ENCODE results near the gene ENHO.
A peak's percentile ranks its signal among the peaks of the same experiment; 100 is the strongest.

ENHO gene

DNA sequence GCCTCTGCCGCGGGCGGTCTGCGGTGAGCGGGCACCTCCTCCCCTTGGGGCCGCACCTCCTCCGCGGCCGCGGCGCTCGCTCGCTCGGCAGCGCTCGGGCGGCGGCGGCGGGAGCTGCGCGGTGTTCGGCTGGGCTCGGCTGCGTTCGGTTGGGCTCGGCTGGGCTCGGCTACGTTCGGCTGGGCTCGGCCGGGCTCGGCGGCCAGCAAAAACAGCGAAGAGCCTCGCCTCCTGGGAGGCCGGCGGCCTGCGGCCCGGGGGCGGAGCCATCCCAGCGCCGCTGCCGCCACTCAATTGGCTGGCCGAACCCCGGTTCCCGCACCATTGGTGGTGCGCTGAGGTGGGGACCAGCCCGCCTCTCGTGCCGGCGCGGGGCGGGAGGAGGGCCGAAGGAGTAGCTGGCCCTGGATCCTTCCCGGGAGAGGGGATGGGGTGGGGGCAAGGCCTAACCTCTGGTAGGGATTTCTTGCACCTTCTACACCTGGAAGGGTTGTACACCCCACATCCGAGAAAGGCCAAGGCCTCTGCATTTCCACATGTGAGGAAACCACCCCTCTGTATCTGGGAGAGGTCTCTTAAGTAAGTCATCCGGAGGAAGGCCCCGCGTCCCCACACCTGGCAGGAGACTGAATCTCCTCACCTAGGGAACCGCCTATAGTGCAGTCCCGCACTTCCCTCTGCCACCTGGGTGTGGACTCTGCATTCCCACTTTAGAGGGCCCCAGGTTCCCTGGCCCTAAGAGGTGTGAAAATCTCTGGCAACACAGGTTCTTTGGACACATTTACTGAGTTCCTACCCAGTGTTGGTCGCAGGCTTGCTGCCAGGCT lies at the start of gene ENHO:
Gene ENHO, minus strand, starts transcription at position 20 of the 827 bp plus-strand sequence. CDS start 1,295 bp downstream, outside the sequence.
- Histone ChIP-seq H3K9me2 (replicated peaks; ENCODE audit: insufficient read depth, low read length) (no peaks in the 10 kb centered on the region), H3K27ac (ENCODE audit: low read depth, low read length) (no peak within 1 kb of the TSS), H3K79me2 (ENCODE audit: insufficient read depth, low read length) (no peaks in the 10 kb centered on the region), H2AFZ (ENCODE audit: low read depth, low read length, severe bottlenecking) (peak within 1 kb of the TSS; percentile 87), H3K36me3 (ENCODE audit: low read length) (no peaks in the 10 kb centered on the region), H3K27me3 (ENCODE audit: low read length) (no peaks in the 10 kb centered on the region), H3K9me3 (ENCODE audit: insufficient read depth, low read length) (no peaks in the 10 kb centered on the region), H3K9ac (ENCODE audit: low read length) (peak within 1 kb of the TSS; percentile 58), H3F3A (ENCODE audit: insufficient read depth) (no peaks in the 10 kb centered on the region), H4K20me1 (ENCODE audit: low read depth, low read length) (no peaks in the 10 kb centered on the region), H3K4me3 (ENCODE audit: insufficient read depth, low read length, poor library complexity, severe bottlenecking) (peak within 1 kb of the TSS; percentile 39), H3K4me2 (ENCODE audit: low read depth, low read length, poor library complexity, severe bottlenecking) (peak within 1 kb of the TSS; percentile 58)
- TF ChIP-seq EZH2phosphoT487 (conservative IDR thresholded peaks at IDR 0.05; ENCODE audit: low read length), result no peak
- TF ChIP-seq, protein P1, sequence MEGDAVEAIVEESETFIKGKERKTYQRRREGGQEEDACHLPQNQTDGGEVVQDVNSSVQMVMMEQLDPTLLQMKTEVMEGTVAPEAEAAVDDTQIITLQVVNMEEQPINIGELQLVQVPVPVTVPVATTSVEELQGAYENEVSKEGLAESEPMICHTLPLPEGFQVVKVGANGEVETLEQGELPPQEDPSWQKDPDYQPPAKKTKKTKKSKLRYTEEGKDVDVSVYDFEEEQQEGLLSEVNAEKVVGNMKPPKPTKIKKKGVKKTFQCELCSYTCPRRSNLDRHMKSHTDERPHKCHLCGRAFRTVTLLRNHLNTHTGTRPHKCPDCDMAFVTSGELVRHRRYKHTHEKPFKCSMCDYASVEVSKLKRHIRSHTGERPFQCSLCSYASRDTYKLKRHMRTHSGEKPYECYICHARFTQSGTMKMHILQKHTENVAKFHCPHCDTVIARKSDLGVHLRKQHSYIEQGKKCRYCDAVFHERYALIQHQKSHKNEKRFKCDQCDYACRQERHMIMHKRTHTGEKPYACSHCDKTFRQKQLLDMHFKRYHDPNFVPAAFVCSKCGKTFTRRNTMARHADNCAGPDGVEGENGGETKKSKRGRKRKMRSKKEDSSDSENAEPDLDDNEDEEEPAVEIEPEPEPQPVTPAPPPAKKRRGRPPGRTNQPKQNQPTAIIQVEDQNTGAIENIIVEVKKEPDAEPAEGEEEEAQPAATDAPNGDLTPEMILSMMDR (IDR thresholded peaks at IDR 0.05; ENCODE audit: insufficient read depth, low read length, poor library complexity, severe bottlenecking), result no peak

DNA sequence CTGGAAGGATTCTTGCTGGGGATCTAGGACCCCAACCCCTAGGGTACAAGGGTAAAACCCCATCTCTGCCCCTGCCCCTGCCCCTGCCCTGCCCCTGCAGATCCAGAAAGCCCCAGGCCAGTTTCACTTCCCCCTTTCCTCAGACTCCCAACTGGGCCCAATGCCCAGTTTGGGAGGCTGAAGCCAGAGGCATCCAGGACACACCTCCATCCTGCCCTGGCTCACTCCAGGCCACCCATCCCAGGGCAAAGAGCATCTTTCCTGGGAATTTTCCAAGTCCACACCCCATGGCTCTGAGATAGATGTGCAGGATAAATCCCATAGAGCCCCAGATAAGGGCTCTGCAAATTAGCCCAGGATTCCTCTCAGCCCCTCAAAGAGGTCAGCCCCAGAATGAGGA lies 49.3 kb upstream of the ENHO start:
- H2AFZ ChIP-seq (ENCODE audit: low read depth, low read length, severe bottlenecking), result no peak overlapping the region
- H3K79me2 ChIP-seq (ENCODE audit: insufficient read depth, low read length), result no peaks in the 10 kb centered on the region
- H3K9me2 ChIP-seq (replicated peaks; ENCODE audit: insufficient read depth, low read length), result no peaks in the 10 kb centered on the region
- TF ChIP-seq EZH2phosphoT487 (conservative IDR thresholded peaks at IDR 0.05; ENCODE audit: low read length), result no peak
- TF ChIP-seq, protein P1 (IDR thresholded peaks at IDR 0.05; ENCODE audit: insufficient read depth, low read length, poor library complexity, severe bottlenecking), result no peak
- H3K27me3 ChIP-seq (ENCODE audit: low read length), result no peaks in the 10 kb centered on the region
- no peak overlapping the region for H3K4me2 ChIP-seq (ENCODE audit: low read depth, low read length, poor library complexity, severe bottlenecking)
- no peak overlapping the region for H3K4me3 ChIP-seq (ENCODE audit: insufficient read depth, low read length, poor library complexity, severe bottlenecking)
- no peak overlapping the region for H3K27ac ChIP-seq (ENCODE audit: low read depth, low read length)
- H3K36me3 ChIP-seq (ENCODE audit: low read length), result no peaks in the 10 kb centered on the region
- no peaks in the 10 kb centered on the region for H3K9me3 ChIP-seq (ENCODE audit: insufficient read depth, low read length)
- H3K9ac ChIP-seq (ENCODE audit: low read length), result no peak overlapping the region
- H4K20me1 ChIP-seq (ENCODE audit: low read depth, low read length), result no peaks in the 10 kb centered on the region
- H3F3A ChIP-seq (ENCODE audit: insufficient read depth), result no peaks in the 10 kb centered on the region

DNA sequence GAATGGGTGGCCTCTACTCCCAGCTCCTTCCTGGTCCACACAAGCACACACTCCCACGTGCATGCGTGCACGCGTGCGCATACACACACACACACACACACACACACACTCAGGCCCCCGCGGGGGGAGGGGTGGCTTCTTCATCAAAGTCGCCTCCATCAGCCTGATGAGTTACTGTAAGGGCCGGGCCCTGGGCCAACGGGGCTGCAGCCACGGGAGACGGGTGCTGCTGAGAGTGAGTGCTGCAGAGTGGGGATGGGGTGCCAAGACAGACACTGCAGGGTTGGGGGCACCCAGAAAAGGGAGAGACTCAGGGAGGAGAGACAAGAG lies 48.7 kb upstream of the ENHO start:
- no peaks in the 10 kb centered on the region for H3K9me2 ChIP-seq (replicated peaks; ENCODE audit: insufficient read depth, low read length)
- H2AFZ ChIP-seq (ENCODE audit: low read depth, low read length, severe bottlenecking), result no peak overlapping the region
- H3K36me3 ChIP-seq (ENCODE audit: low read length), result no peaks in the 10 kb centered on the region
- H3K9me3 ChIP-seq (ENCODE audit: insufficient read depth, low read length), result no peaks in the 10 kb centered on the region
- H3K9ac ChIP-seq (ENCODE audit: low read length), result no peak overlapping the region
- H3K27ac ChIP-seq (ENCODE audit: low read depth, low read length), result no peak overlapping the region
- no peaks in the 10 kb centered on the region for H4K20me1 ChIP-seq (ENCODE audit: low read depth, low read length)
- no peak for TF ChIP-seq EZH2phosphoT487 (conservative IDR thresholded peaks at IDR 0.05; ENCODE audit: low read length)
- TF ChIP-seq, protein P1 (IDR thresholded peaks at IDR 0.05; ENCODE audit: insufficient read depth, low read length, poor library complexity, severe bottlenecking), result no peak
- H3K27me3 ChIP-seq (ENCODE audit: low read length), result no peaks in the 10 kb centered on the region
- no peaks in the 10 kb centered on the region for H3K79me2 ChIP-seq (ENCODE audit: insufficient read depth, low read length)
- H3K4me2 ChIP-seq (ENCODE audit: low read depth, low read length, poor library complexity, severe bottlenecking), result no peak overlapping the region
- no peak overlapping the region for H3K4me3 ChIP-seq (ENCODE audit: insufficient read depth, low read length, poor library complexity, severe bottlenecking)
- H3F3A ChIP-seq (ENCODE audit: insufficient read depth), result no peaks in the 10 kb centered on the region

Measured in SU-DHL-6 (cell line).